Measurements from ENCODE around the gene RARG.
"Not testable (repeated sequence)": the region's sequence is repeated elsewhere in the genome, so short reads cannot be mapped to it uniquely, and the experiment has no call there.

RARG gene

DNA sequence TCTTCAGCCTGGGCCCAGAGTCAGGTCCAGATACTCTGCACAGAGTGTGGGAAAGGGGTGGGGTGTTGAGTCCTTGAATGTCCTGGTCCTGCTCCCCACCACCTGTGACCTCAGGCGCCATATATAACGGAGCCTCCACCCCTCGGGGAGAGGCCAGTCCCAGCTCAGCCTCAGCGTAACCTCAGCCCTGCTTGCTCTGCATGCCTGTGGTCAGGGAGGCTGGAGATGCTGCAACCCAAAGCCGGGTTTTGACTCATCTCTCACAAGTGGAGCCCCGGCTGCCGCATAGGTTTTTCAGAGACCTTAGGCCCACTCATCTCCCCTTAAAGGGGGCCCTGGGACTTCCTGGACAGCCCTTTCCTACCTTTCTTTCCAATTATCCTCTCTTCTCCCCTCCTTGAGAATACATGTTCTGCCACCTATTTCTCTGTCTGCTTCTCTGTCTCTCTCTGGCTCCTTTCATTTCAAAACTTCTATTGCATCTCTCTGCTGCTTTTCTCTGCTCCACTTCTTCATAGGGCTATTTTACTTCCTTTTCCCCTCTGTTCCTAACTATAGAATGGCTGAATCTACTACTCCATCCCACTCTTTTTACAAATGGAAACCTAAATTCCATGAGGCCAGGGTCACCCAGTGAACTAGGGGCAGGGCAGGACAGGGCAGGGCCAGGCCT, 26.1 kb downstream of the RARG start:
- no peak for DNase-seq

DNA sequence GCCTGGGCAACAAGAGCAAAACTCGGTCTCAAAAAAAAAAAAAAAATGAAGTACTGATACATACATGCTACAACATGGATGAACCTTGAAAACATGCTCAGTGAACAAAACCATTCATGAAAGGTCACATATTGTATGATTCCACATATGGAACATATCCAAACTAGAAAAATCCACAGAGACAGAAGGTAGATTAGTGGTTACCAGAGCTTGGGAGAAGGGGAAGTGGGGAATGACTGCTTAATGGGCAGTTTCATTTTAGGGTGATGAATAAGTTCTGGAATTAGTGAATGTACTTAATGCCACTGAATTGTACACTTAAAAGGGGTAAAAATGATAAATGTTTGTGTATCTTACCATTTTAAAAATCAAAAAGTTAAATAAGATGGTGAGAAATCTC, 27.7 kb downstream of the RARG start:
- DNase-seq, result no peak

DNA sequence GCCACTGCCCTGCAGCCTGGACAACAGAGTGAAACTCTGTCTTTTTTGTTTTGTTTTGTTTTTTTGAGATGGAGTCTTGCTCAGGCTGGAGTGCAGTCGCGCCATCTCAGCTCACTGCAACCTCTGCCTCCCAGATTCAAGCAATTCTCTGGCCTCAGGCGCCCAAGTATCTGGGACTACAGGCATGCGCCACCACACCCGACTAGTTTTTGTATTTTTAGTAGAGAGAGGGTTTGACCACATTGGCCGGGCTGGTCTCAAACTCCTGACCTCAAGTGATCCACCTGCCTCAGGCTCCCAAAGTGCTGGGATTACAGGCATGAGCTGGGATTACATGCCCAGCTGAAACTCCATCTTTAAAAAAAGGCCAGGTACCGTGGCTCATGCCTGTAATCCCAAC, 29.7 kb downstream of the RARG start:
- not testable (repeated sequence) for DNase-seq

DNA sequence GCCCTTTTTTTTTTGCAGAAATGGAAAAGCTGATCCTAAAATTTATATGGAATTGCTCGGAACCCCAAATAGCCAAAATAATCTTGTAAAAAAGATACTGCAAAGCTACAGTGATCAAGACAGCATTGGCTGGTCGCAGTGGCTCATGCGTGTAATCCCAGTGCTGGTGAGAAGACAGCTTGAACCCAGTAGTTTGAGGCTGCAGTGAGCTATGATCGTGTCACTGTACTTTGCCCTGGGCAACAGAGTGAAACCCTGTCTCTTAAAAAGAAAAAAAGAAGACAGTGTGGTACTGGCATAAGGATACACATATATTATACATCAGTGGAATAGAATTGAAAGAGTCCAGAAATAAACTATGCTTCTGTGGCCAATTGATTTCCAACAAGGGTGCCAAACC, 30.4 kb downstream of the RARG start:
- DNase-seq, result no peak

DNA sequence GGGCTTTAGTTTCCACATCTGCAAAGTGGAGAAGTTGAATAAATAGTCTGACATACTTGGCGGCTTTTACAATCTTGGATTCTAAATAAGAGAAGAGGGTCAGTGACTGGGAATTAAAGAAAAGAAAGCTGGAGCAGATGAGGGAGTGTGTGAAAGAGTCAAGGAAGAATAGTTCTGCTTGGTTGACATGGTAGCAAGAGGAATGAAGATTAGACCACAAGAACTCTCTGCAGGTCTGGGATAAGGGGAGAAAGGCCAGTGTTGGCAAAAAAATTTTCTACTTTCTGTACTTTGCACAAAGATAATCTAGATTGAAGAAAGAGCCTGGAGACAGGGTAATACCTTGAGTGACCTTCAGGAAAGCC, 30.9 kb downstream of the RARG start:
- DNase-seq, result no peak

DNA sequence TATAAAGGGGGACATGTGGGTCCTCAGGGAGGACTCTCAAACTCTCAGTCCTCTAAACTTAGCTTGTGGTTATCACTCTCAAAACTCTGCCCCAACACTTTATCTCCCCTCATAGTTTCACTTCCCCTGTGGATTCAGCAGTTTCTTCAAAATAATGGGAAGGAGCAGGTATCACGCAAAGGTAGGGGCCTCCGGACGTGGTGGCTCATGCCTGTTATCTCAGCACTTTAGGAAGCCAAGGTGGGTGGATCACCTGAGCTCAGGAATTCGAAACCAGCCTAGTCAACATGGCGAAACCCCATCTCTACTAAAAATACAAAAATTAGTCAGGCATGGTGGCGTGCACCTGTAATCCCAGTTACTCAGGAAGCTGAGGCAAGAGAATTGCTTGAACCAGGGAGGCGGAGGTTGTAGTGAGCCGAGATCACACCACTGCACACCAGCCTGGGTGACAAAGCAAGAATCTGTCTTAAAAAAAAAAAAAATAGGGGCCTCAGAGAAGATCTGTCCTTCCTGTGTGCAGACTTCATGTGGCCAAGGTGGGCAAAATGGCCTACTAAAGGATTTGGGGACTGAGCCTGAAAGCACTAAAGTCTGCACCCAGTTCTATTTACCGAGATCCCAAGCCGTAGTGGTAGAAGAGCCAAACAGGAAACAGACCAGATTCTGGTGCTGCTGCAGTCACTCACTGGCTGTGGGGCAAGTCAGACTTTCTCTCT, 31.4 kb downstream of the RARG start:
- no peak for DNase-seq

DNA sequence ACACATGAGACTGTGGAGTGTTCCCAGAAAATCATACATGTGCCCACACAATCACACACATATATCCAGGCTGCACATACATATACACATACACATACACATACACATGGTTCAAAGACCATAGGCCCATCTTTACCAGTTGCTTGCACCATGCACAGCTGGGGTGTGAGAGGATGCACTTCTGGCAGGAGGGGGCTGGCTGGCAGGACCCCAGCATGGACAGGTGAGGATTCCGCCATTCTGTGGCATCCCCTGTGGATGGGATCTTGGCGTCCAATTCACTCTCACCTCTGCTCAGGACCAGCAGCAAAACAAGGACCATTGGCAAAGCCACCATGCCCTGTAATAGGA, 31.9 kb downstream of the RARG start:
- DNase-seq, result no peak

DNA sequence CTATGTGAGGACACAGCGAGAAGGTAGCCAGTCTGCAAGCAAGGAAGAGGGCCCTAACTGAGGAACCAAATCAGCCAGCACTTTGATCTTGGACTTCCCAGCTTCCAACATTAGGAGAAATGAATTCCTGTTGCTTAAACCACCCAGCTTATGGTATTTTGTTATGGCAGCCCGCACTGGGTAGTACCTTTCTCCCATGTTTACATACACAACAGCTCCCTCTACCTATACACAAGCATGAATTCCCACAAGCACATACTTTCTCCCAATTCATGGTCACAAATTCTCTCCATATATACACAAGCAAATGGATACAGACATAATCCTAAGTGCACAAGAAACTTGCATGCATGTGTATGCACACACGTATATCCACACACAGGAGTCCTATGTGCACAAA, 32.3 kb downstream of the RARG start:
- DNase-seq, result no peak

DNA sequence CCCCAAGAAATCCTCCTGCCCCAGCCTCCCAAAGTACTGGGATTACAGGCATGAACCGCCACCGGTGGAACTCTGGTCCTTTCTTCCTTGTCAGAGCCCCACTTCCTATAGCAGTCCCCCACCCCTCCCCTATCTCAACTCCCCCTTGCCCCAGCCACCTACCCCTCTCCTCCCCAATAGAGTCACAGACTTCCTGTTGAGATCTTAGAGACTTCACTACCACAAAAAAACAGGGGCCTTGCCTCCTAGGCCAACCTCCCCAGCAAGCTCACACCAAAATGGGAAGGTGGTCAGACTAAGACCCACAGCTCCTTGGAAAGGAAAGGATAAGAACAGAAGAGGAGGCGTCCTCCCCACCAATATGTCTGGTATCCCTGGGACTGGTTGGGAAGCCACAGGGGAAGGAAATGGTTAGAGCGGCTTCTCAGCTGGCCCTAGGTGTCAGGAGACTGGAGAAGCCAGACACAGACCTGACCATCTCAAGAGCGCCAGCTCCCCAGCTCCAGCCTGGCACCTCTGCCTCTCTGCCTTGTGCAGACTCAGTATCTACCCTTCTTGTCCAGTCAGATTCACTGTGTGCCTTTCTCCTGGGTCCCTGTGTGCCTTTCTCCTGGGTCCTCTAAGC, 33.4 kb downstream of the RARG start:
- DNase-seq, result no peak

DNA sequence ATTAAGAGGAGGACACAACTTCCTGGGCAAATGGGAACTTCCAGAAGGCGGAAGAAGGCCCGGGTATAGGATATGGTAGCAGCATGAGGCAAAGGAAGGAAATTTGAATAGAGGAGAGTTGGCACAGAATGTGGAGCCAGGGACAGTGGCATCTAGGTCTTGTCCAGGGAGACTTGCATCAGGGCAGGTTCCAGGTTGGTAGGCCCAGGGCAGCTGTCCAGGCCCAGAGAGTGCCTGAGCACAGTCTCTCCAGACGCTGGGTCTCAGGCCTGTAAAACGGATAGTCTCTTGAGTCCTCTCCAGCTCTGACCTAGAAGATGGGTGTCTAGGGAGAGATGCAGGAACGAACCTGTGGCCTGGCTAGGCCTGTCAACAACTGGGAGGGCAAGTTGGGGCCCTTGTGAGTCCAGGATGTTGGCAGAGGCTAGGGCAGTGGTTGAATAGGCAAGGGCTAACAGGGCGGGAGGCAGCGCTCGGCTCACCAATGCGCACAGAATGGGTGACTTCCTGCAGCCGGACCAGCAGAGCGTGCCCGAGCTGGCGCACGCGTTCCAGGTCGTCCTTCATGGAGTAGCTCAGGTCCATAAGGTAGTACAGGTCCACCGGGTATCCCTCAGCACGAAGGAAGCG, 34.9 kb downstream of the RARG start:
- no peak for DNase-seq

DNA sequence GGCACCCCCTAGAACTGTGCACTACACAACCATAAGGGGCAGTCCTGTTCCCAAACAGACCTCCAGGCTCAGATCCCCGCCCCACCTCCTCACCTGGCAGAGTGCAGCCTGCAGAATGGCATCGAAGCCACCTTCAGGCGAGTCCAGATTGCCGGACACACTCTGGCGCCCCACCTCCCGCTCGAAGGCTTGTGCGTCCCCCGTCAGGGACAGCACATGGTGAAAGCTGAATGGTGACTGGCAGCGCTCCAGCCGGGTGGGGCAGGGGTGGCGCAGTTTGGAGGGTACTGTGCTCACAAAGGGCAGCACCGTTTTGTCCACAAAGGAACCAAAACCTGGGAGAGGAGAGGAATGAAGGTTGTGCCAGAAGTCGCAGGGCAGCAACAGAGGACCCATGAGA, 35.5 kb downstream of the RARG start:
- DNase-seq, result no peak

DNA sequence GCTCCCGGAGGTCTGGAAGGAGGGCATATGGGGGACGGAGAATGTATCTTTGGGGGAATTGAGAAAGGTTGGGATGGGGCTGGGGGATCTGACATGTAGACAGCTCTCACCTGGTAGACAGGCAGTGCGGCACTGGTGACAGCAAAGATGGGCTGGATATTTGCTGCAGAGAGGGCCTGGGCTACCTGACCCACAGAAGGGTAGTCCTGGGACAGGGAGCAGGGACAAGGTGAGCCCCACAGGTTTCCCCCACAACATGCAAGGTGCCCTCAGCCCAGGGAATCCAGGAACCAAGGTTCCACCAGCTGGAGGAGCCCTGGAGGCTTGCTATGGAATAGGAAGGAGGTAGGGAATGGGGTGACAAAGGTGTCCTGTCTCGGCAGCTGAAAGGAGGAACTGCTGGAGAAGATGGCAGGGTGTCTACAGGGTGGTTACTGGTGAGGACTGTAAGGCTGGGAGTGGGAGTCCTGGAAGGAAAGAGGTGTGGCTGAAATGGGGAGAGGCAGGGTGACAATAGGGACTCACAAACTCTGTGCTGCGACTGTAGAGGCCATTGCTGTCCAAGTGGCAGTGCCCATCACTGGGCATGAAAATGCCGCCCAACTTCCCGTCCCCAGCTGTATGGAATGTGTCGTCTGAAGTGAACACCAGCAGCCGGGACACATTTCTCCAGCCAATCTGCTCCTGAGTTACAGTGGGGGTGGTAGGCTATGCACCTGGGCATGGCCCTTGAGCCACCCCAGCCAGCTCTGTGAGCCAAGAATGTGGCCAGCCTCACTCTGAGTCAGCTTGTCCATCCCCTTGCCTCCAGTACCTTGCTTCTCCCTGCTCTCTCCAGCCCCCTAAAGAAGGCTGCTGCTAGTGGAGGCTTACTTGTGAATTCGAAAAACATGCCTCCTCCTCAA, 36.2 kb downstream of the RARG start:
- no peak for DNase-seq

DNA sequence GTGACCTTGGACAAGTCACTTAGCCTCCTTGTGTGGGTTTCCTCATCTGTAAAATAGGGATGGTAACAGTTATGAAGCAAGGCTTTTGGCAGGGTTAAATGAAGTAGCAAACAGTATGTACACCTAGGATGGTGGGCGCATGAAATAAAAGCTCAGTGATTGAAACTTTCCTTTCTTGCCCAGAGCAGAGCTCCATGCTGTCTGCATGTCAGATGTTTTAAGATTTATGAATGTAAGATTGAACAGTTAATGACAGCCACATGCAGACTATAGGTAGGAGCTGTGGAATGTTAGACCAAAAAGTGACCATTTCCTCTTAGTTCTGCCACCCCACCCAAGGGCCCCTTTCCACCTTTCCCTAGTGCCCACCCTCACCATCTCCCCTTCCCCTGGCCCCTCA, 37.0 kb downstream of the RARG start:
- DNase-seq, result no peak

DNA sequence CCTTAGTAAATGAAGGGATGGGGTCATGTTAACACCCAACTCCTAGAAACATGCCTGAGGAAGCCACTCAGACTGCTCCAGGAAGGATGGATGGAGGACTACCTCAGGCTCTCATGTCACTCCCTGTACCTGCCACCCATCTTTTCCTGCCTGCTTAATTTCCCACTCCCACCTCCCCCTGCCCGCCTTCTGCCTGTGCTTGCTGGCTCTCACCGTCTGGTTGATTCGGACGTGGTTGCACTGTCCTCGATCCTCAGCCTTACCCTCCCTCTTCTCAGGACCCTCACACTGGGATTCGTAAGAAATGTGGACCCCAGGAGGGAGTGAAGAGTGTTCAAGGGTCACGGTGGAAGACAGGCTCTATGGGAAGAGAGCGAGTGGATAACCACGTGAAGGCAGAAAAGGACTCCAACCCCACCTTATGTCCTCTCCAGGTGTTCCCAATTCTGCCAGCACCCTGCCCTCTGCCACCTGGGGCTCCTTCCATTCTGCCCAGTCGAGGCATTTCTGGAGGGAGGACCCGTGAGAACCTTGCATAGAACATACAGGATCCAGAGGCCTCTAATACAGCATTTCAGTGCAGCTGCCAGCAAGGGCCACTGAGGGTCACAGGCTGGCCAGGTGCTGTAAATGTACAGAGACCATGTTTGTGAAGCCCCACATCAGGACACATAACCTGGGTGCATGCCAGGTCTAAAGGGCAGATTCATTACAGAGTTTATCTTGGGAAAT, 37.9 kb downstream of the RARG start:
- no peak for DNase-seq

DNA sequence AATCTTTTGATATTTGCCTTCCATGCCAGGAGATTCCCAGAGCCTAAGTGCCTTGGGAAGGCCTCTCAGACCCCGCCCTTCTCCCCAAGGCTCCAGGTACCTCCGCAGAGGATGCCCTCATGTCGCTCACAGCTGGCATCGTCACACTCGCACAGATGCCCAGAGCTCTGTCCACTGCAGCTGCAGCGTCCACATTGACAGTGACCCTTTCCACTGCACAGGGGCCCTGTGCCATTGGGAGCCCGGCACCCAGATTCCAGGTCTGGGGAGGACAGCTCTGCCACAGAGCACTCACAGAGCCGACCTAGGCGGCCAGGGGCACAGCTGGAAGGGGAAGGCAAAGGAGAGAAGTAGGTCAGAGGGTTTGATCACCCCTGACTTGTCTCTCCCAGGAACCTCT, 39.0 kb downstream of the RARG start:
- DNase-seq, result no peak

DNA sequence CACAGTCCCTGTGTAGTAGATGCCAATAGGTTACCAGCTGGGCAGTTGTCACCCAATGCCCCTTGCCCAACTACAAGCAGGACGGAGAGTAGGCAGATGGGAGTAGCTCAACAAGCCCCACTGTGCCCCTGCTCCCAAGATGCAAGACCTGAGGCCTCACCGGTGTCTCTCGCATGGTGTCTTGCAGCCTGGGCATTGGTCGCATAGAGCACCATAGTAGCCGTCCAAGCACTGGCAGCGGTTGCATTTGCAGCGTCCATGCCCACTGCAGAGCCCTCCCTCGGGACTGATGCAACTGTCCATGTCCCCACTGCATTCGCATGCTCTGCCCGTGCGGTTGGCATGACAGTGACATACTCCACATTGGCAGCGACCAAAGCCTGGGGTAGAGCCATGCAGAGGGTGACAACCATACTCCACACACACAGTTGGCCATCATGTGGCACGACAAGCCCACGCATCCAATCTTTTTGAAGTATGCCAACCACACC, 39.4 kb downstream of the RARG start:
- DNase-seq, result no peak

DNA sequence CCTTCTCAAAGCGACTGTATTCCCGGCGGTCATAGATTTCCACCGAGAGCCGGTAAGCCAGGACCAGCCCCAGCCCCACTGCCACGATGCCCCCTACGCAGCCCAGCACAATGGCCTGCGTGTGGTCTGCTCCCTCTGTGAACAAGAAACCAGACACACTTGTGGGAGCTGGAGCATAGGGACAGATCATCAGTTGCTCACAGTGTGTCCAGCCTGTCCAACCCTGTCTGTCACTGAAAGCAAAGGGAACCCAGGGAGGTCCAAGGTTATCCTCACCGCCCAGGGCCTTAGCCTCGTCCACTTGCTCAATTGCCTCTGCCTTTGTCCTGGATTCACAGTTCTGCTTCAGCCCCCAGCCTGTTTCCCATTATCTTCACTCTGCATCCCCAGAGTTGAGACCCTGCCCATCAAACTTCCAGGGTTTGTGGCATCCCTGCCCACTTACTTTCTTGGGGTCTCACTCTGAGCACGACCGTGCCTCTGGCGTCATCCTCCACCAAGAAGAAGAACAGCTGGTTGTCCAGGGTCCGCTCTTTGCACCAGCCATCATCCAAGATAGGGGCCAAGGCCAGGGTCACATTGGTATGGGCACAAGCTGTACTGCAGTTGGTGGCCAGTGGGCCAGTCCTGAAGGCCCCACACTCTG, 40.0 kb downstream of the RARG start:
- DNase-seq, result no peak

DNA sequence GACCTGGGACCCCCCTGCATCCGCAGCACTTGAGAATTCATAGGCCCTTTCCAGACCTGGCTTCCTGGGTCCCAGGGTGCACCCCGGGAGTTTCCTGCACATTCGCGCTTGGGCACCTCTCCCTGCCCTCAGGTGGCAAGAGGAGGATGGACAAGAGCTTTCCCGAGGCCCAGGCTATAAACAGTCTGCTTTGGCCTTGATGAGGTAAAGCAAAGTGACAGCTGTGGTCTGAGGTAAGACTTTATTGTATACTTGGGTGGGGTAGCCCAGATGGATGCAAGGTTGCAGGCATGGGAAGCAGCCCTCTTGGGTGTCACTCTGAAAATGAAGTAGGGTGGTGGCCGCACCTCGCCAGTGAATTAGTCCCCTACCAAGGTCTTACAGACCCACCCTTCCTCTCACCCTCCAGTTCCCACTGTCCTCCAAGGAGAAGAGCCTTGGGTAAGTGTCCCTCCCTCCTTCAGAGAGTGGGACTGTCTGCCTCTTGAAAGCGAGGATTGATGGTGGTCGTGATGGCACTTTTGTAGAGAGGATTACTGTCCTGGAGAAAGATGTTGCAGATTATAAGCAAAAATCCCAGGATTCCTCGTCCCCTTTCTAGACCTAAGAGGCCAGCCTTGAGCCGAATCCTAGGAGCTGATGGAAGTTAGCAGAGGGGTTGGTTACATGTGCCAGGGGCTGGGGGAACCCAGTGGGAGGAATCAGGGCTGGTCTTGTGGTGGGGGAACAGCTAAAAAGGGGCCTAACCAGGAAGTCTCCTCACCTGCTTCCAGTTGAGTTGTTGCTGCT, 40.7 kb downstream of the RARG start:
- no peak for DNase-seq

DNA sequence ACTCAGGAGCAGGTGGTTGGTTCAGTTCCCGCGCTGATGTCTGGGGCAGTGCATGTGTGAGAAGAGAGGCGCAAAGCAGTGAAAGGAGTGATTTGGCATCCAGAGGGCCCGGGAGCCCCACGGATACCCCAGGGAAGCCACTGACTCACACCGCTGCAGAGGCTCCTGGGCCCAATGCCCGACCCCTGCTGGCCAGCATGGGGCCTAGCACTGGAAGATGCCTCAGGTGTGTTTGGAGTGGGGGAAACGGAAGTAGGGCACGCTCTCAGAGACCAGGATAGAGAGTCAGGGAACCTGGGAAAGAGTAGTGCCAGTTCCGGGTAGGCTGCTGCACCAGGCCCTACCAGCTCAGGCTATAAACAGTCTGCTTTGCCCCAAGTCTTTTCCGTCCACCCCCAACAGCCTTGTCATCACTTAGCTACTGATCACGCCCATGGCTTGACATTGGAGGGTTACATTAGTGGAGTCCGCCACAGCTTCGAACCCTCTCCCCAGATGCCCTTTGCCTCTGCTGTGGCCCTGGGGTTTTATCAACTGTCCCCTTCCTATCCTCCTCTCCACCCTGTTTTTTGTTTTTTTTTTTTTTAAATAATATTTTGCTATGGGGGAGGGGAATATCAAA, 41.8 kb downstream of the RARG start:
- DNase-seq, result peak; percentile 77

DNA sequence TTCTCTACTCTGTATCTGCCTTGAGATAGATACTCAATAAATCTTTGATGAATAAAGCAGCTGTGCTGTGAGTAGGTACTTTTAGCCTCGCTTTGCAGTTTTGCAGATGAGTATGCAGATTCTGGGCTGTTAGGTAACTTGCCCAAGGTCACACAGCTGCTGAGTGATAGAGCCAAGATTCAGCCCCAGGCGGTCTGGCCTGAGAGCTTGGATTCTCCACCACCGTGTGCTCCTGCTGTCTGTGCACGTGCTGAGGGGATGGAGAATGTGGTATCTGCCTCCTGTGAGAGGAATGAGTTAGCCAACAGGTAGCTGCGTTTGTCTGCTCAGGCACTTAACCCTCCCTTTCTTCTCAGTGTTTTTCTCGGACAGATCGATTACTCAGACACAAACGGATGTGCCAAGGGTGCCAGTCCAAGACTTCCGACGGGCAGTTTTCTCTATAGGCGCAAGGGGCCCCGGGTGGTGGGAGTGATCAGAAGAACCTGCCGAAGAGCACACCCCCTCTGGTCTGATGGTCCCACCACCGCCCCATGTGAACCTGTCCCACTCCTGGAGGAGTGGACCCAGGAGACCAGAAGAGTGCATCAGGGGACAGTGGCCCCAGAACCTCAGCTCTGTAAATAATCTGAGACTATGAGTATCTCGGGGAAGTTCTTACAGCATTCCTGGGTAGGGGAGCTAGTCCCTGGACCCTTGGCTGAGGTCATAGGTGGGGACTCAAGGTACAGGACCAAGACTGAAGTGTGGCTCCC, 44.7 kb downstream of the RARG start:
- no peak for DNase-seq

Data from 8988T (cell line).